ENCODE data around the gene MYBPH.

MYBPH gene

DNA sequence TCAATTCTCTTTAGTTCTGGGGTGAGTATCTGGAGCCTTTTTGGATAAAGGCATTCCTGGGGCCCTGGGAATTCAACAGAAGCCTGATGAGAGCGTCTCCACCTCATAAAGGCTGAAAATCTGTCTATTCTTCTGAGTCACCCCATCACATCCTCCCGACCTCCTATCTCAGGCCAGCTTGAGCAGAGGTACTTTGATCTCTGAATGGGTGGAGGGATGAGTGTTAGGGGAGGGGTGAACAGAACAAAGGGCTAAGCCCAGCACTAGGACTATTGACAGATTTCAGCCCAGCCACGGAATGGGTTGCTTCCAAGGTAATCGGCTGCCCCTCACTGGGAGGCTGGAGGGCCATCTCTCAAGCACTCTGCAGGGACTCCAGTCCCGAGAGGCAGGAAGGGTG, 2.5 kb upstream of the MYBPH start:
- DNase-seq = no peak

DNA sequence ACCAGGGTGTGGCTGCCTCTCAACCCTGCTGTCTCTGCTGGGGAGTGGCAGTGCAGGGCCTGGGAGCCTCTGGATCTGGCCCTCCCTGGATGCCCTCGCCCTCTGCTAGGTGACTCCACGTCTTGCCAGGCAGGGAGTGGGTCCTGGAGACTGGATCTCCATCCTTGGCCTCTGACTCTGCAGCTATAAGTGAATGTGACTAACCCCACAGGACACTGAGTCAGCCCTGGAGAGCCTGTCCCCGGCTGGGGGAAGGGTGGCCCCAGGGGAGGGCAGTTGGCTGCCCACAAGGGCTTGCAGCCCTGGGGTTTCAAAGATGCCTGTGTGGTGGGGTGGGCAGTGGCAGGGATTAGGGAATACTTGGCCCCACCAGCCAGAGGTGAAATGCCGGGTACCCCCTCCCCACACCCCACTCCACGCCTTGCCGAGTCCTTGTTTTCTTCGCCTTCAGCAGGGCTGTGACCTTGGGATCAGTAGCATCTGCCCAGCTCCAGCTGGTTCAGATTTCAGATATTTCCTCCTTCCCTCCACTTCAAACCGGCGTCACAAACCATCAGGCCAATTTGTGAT, 1.9 kb upstream of the MYBPH start:
- no peak for DNase-seq

DNA sequence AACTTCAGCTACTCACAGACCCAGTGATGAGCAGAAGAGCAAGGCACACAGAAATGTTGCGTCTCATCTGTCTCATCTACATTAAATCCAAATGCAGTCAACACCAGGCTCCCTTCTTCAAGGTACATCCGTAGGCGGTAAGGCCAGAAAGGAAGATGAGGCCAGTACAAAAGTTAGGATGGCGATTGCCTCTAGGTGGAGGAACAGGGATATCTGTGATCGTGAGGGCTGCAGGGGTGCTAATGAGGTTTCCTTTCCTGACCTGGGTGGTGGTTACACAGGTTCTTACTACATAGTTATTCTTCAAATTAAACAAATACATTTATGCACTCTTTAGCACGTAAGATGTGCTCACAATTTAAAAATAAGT, 1.4 kb upstream of the MYBPH start:
- DNase-seq = no peak

- no peak for DNase-seq
These were observed 828 bp upstream of the MYBPH start for GRCh38 chr1:203176273-203177035.

GRCh38 chr1:203175827-203176241, 208 bp upstream of the MYBPH start:
- no peak for DNase-seq

DNA sequence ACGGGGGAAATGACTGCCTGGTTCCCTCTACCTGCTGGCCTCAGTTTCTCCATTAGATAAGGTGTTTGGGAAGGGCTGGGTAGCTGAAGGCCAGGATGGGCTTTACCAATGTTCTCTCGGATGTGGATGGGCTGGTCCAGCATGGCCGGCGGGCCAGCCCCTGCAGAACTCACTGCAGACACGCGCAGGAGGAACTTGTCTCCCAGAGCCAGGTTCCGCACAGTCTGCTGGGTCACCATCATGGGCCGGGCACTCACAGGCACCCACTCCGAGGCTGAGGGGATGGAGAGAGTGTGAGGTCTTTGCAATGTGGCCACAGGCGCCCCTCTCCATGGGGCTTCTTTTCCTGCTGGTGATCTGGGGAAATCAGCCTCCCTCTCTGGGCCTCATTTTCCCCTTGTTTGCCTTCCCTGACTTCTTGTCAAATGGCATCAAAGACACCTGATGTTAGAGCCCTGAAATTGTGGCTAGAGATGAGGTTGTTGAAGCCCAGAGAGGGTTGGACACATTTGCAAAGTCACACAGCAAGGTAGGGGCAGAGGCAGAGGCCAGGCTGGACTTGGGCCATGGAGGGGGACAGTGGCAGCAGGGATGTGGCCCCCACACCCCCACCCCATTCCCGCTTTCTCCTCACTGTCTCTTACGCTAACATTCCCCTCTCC, 1.2 kb downstream of the MYBPH start:
- no peak for DNase-seq

GRCh38 chr1:203173566-203173965, 2.1 kb downstream of the MYBPH start:
- no peak for DNase-seq

GRCh38 chr1:203173011-203173555, 2.5 kb downstream of the MYBPH start:
- DNase-seq = no peak

- DNase-seq = peak; percentile 8
These were observed 3.2 kb downstream of the MYBPH start for GRCh38 chr1:203172184-203173010.

DNA sequence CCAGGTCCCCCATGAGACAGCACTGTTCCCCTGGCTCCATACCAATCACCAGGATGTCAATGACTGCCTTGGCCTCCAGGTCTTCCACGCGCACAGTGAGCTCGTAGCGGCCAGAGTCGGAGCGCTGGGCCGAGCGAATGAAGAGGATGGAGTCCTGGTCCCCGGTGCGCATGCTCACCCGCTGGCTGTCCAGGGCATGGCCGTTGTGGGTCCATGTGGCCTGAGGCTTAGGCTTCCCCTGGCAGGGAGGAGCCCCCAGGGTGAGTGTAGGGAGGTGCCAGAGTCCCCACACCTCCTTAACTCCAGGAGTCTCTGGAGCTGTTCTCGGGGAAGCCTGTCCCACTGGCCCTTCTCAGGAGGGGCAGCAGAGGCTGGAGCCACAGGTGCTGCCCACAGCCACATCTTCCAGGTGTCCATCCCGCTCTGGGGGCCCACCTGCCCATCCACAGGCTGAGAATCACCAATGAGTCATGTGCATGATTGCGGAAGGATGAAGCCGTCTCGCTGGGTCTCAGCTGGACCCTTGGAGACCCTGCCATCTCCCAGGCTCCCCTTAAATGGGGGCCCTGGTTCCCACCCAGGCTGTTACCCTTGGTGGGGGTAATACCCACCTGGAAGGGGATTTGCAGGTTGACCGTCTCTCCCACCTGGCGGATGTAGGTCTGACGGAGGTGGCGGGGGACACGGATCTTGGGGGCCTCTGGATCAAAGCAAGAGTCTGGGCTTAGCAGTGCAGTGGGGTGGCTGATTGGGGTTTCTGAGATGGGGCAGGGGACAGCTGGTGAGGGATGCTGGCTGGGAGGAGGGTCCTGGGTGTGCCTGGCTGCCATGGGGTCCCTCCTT, 4.1 kb downstream of the MYBPH start:
- DNase-seq = no peak

GRCh38 chr1:203170625-203171330, 4.8 kb downstream of the MYBPH start:
- no peak for DNase-seq

DNA sequence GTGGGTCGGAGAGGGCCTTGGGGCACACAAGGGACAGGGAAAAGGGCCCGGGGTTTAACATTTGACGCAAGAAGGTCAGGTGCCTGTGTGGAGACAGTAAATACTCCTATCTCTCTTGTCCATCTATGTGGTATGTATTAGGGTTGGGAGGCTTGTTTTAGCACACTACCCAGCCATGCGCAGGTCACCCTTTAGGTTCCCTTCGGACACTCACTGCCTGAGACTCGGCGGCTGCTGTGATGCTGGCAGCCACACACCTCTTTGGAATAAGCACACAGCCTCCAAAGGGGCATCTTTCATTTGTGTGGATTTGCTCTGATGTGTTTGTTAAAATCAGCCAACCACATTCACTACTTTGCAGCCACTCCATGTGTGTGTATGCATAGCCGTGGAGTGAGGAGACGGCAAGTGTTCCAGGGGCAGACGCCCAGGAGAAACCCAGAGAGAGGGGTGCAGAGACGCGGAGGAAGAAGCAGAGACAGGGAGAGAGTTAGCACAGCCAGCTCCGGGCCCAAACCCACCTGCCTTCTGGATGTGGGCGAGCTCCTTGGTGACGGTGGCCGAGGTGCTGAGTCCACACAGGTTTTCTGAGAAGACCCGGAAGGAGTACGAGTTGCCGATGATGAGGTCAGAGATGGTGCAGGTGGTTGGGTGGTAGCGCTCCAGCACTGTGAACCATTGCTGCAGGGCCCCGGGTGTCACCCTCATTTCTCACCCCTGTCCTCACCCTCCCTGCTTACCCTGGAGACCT, 5.7 kb downstream of the MYBPH start:
- DNase-seq = no peak

DNA sequence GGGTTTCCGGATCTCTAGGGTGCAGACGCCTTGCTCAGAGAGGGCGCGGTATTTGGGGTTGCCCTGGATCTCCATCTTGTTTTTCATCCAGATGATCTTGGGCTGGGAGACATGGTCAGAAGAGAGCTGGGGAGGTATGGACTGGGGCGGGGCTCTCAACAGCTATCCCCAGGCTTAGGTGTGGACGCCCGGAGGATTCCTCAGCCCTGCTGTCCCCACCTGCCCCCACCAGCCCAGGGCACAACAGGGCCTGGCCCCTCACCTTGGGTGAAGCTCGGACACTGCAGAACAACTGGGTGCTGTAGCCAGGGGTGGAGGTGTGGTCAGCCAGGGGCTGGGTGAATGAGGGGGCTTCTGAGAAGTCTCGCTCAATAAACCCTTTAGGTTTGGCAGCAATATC, 6.6 kb downstream of the MYBPH start:
- DNase-seq = no peak

DNA sequence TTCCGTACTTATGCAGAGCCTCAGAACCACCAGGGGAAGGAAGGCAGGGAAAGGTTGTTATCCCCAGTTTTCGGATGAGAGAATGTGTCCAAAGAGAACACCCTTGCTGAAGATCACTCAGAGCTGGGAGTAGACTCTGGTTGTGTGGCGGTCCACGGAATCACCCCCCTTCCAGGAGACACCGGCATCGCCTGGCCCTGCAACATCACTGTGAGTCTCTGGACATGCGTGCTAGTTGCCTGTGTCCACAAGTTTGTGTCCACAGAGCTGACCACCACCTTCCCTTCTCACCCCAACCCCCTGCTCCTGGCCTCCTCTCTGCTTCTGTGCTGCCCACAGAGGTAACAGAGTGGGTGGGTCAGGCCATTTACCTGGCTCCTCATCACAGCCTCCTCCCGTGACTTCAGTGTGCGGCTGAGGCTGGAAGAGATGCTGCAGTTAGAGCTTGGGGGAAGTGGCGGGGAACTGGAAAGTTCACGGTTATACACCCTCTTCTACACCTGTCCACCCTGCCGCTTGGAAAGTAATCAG, 7.3 kb downstream of the MYBPH start:
- no peak for DNase-seq

DNA sequence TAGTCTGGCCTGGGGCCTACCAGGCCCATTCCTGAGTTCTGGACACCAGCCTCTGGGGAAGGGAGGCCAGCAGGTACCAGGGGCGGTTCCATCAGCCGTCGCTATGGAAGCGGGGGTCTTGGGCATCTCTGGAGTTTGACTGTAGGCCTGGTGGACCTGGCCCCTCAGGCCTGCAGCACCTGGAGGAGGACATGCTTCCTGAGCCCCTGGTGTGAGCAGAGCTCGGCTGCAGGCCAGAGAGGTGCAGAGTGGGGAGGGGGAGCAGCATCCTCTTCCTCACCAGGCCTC, 7.8 kb downstream of the MYBPH start:
- DNase-seq = no peak

- DNase-seq = no peak
These were observed 8.4 kb downstream of the MYBPH start for GRCh38 chr1:203167026-203167912.

DNA sequence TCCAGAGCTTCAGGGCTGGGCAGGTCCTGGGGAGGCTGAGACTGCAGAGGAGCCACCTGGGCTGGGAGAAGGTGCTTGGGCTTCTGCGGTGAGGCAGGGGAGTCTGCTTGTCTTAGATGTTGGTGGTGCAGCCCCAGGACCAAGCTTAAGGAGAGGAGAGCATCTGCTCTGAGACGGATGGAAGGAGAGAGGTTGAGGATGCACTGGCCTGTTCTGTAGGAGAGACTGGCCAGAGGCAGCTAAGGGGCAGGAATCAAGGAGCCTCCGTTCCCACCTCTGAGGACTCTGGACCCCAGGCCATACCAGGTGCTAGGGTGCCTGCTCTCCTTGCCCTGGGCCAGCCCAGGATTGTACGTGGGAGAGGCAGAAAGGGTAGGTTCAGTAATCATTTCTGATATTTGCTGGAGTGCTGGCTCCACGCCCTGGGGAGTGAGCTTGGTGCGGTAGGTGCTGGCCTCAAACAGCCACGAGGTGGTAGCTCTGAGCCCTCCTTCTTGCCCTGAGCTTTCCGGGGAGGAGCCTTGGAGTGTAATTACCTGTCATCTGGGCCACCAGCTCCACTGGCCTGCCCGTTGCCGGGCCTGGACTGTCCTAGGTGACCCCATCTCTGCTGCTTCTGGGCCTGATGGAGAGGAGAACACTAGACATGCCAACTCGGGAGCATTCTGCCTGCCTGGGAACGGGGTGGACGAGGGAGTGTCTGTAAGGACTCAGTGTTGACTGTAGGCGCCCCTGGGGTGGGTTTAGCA, 9.3 kb downstream of the MYBPH start:
- no peak for DNase-seq

- DNase-seq = no peak
These were observed 9.8 kb downstream of the MYBPH start for GRCh38 chr1:203165800-203166161.
